MM.1S (cell line): ENCODE data around the gene TKT.
A peak's percentile ranks its signal among the peaks of the same experiment; 100 is the strongest.

Experiments used
- DNase-seq: peaks from one replicate; pipeline ENCODE4 v3.0.0-alpha.2; 2015
- H2AFZ ChIP-seq: fragments of 300-600 bp; sonication (generic); 2 replicates; pipeline ENCODE4 v1.6.0; 2016; ENCODE audit warnings: antibody characterized with exemption, low read length
- H3F3A ChIP-seq: fragments of 300-600 bp; sonication (generic); 2 replicates; pipeline ENCODE4 v1.6.1; 2016; ENCODE audit warnings: mild to moderate bottlenecking, antibody characterized with exemption, low read length, moderate library complexity, mixed read lengths; ENCODE audit not compliant: insufficient read depth
- H3K27ac ChIP-seq: fragments of 300-600 bp; sonication (generic); 2 replicates; pipeline ENCODE4 v1.5.1; 2016; ENCODE audit warnings: mild to moderate bottlenecking, low read length
- H3K27me3 ChIP-seq: fragments of 300-600 bp; sonication (generic); replicated peaks from 2 replicates; pipeline ENCODE4 v1.6.0; 2016; ENCODE audit warnings: low read length; ENCODE audit not compliant: insufficient read depth
- H3K36me3 ChIP-seq: fragments of 300-600 bp; sonication (generic); replicated peaks from 2 replicates; pipeline ENCODE4 v1.6.1; 2016; ENCODE audit warnings: mild to moderate bottlenecking, low read length, mixed read lengths; ENCODE audit not compliant: insufficient read depth
- H3K4me1 ChIP-seq: fragments of 300-600 bp; sonication (generic); 2 replicates; pipeline ENCODE4 v1.6.1; 2016; ENCODE audit warnings: low read length, mixed read lengths
- H3K4me2 ChIP-seq: fragments of 300-600 bp; sonication (generic); 2 replicates; pipeline ENCODE4 v1.6.0; 2016; ENCODE audit warnings: low read depth, low read length
- H3K4me3 ChIP-seq: fragments of 300-600 bp; sonication (generic); 2 replicates; pipeline ENCODE4 v1.5.1; 2016; ENCODE audit warnings: low read length, mixed read lengths
- H3K79me2 ChIP-seq: fragments of 300-600 bp; sonication (generic); 2 replicates; pipeline ENCODE4 v1.6.1; 2016; ENCODE audit warnings: mixed run types, low read length, mixed read lengths
- H3K9ac ChIP-seq: fragments of 300-600 bp; sonication (generic); 2 replicates; pipeline ENCODE4 v1.6.1; 2016; ENCODE audit warnings: low read length, mixed read lengths
- H3K9me2 ChIP-seq: fragments of 300-600 bp; sonication (generic); replicated peaks from 2 replicates; pipeline ENCODE4 v1.6.1; 2016; ENCODE audit warnings: mild to moderate bottlenecking, low read length, mixed read lengths; ENCODE audit not compliant: insufficient read depth
- H3K9me3 ChIP-seq: fragments of 300-600 bp; sonication (generic); replicated peaks from 2 replicates; pipeline ENCODE4 v1.6.1; 2016; ENCODE audit warnings: mild to moderate bottlenecking, low read length, mixed read lengths; ENCODE audit not compliant: insufficient read depth
- H4K20me1 ChIP-seq: fragments of 300-600 bp; sonication (generic); 2 replicates; pipeline ENCODE4 v1.6.1; 2016; ENCODE audit warnings: mild to moderate bottlenecking, low read length, moderate library complexity, mixed read lengths; ENCODE audit not compliant: insufficient read depth
- CTCF ChIP-seq: fragments of 300-600 bp; sonication (generic); IDR thresholded peaks from 2 replicates; pipeline ENCODE4 v1.5.1; 2016; ENCODE audit warnings: antibody characterized with exemption, low read length, mixed read lengths
- EZH2 ChIP-seq: fragments of 300-600 bp; sonication (generic); optimal IDR thresholded peaks from 2 replicates; pipeline ENCODE3; 2017; ENCODE audit warnings: low read depth, mild to moderate bottlenecking, antibody characterized with exemption, low read length, mixed read lengths
- EZH2phosphoT487 ChIP-seq: fragments of 300-600 bp; sonication (generic); IDR thresholded peaks from 2 replicates; pipeline ENCODE4 v1.6.1; 2018; ENCODE audit warnings: antibody characterized with exemption, low read length

The TKT gene

GRCh38 chr3:53252096-53252946 lies 3.5 kb downstream of the TKT start:
- Histone ChIP-seq H2AFZ (no peak overlapping the region), H3K4me3 (peak overlapping the region; percentile 26; the same call in 1 of the 2 replicates), H3K9me2 (no peaks in the 10 kb centered on the region), H3K9ac (no peak overlapping the region), H3K9me3 (no peaks in the 10 kb centered on the region), H3K79me2 (peaks cover 82% of the 10 kb centered on the region), H3K27me3 (no peaks in the 10 kb centered on the region), H3K4me1 (peaks cover 23% of the 10 kb centered on the region), H3F3A (peaks cover 23% of the 10 kb centered on the region), H4K20me1 (peaks cover 68% of the 10 kb centered on the region), H3K36me3 (no peaks in the 10 kb centered on the region), H3K27ac (peak overlapping the region; percentile 3; the same call in 1 of the 2 replicates), H3K4me2 (peak overlapping the region; percentile 88)
- no peak for DNase-seq
- no peak for TF ChIP-seq EZH2phosphoT487
- no peak for TF ChIP-seq CTCF
- no peak for TF ChIP-seq EZH2

- Histone ChIP-seq H3K4me1 (peaks cover 20% of the 10 kb centered on the region), H3K4me3 (no peak overlapping the region), H3K9ac (no peak overlapping the region), H3K9me2 (no peaks in the 10 kb centered on the region), H3K36me3 (no peaks in the 10 kb centered on the region), H3K4me2 (no peak overlapping the region), H3K27ac (no peak overlapping the region), H3K79me2 (peaks cover 94% of the 10 kb centered on the region), H2AFZ (no peak overlapping the region), H3F3A (peaks cover 19% of the 10 kb centered on the region; the same call in 1 of the 2 replicates), H4K20me1 (peaks cover 72% of the 10 kb centered on the region), H3K9me3 (no peaks in the 10 kb centered on the region), H3K27me3 (no peaks in the 10 kb centered on the region)
- no peak for DNase-seq
- no peak for TF ChIP-seq CTCF
- no peak for TF ChIP-seq EZH2
- no peak for TF ChIP-seq EZH2phosphoT487
These were observed 4.8 kb downstream of the TKT start for GRCh38 chr3:53250881-53251605.

- Histone ChIP-seq H3K36me3 (no peaks in the 10 kb centered on the region), H3K4me3 (no peak overlapping the region), H2AFZ (no peak overlapping the region), H3K27me3 (no peaks in the 10 kb centered on the region), H3F3A (peaks cover 19% of the 10 kb centered on the region; the same call in 1 of the 2 replicates), H3K79me2 (peaks cover 100% of the 10 kb centered on the region), H3K9me3 (no peaks in the 10 kb centered on the region), H3K4me1 (peaks cover 19% of the 10 kb centered on the region), H3K9me2 (no peaks in the 10 kb centered on the region), H3K27ac (no peak overlapping the region), H4K20me1 (peaks cover 77% of the 10 kb centered on the region), H3K4me2 (no peak overlapping the region), H3K9ac (no peak overlapping the region)
- no peak for DNase-seq
- TF ChIP-seq EZH2 (no peak), CTCF (no peak), EZH2phosphoT487 (no peak)
These were observed 5.4 kb downstream of the TKT start for GRCh38 chr3:53250453-53250852.
